WTC11 (cell line): ENCODE results near the gene MYOD1. TPM values are rescaled to one million over a fixed set of nuclear protein-coding genes. Genes with fewer than 3 reads are reported as not detected.

Source experiments
- ATAC-seq: fragments of 200-7000 bp; cut with Tn5 transposase; 2 replicates; pipeline ENCODE4 v1.10.0; 2021; ENCODE audit warnings: mild to moderate bottlenecking, moderate library complexity
- CTCF ChIA-PET: fragments of 300-600 bp; sonication (Branson Sonifier 250); formaldehyde crosslinking; loops from one replicate; lab custom pipeline; 2021; ENCODE audit warnings: antibody characterized with exemption; lab: Charles Lee
- POLR2A ChIA-PET: fragments of 350-600 bp; sonication (Branson Sonifier 250); formaldehyde crosslinking; loops from one replicate; lab custom pipeline; 2021; ENCODE audit warnings: antibody characterized with exemption; lab: Charles Lee
- DNase-seq: peaks from one replicate; pipeline ENCODE4 v3.0.0; 2021; ENCODE audit warnings: low spot score
- H3K27ac Mint-ChIP-seq: 2 replicates; pipeline ENCODE4 v1.8.0; 2021; ENCODE audit warnings: mixed read lengths
- H3K27me3 Mint-ChIP-seq: 2 replicates; pipeline ENCODE4 v1.8.0; 2021; ENCODE audit warnings: low read depth, mild to moderate bottlenecking, moderate library complexity, mixed read lengths
- H3K36me3 Mint-ChIP-seq: 2 replicates; pipeline ENCODE4 v1.8.0; 2021; ENCODE audit warnings: mixed read lengths
- H3K4me1 Mint-ChIP-seq: 2 replicates; pipeline ENCODE4 v1.8.0; 2022; ENCODE audit warnings: mixed read lengths
- H3K4me3 Mint-ChIP-seq: 2 replicates; pipeline ENCODE4 v1.8.0; 2021; ENCODE audit warnings: mild to moderate bottlenecking, moderate library complexity, mixed read lengths
- H3K9me3 Mint-ChIP-seq: 2 replicates; pipeline ENCODE4 v1.8.0; 2021; ENCODE audit warnings: mixed read lengths
- FOXJ3 ChIP-seq: sonication (generic); formaldehyde crosslinking; IDR thresholded peaks from 2 replicates; pipeline ENCODE4 v1.9.0; 2021; ENCODE audit warnings: missing genetic modification reagents, mild to moderate bottlenecking, borderline replicate concordance
- FOXP1 ChIP-seq: sonication (generic); formaldehyde crosslinking; IDR thresholded peaks from 2 replicates; pipeline ENCODE4 v1.8.0; 2022; ENCODE audit warnings: missing genetic modification reagents, mild to moderate bottlenecking, moderate library complexity, borderline replicate concordance
- GABPB1 ChIP-seq: sonication (generic); formaldehyde crosslinking; IDR thresholded peaks from 2 replicates; pipeline ENCODE4 v1.8.1; 2023; ENCODE audit warnings: mild to moderate bottlenecking, missing genetic modification reagents
- GRHL2 ChIP-seq: fragments of 250-450 bp; sonication (Bioruptor Pico); IDR thresholded peaks from 2 replicates; pipeline ENCODE4 v1.8.0; 2022; ENCODE audit warnings: mild to moderate bottlenecking, moderate library complexity; ENCODE audit not compliant: insufficient replicate concordance, severe bottlenecking
- NFATC4 ChIP-seq: fragments of 250-450 bp; sonication (Bioruptor Pico); IDR thresholded peaks from 2 replicates; pipeline ENCODE4 v1.9.0; 2021; ENCODE audit warnings: mild to moderate bottlenecking
- NFE2L1 ChIP-seq: sonication (generic); formaldehyde crosslinking; IDR thresholded peaks from 2 replicates; pipeline ENCODE4 v1.8.1; 2023; ENCODE audit warnings: missing genetic modification reagents
- OVOL2 ChIP-seq: fragments of 250-450 bp; sonication (Bioruptor Pico); IDR thresholded peaks from 2 replicates; pipeline ENCODE4 v1.9.0; 2021; ENCODE audit warnings: mild to moderate bottlenecking, borderline replicate concordance
- TEAD4 ChIP-seq: sonication (generic); formaldehyde crosslinking; IDR thresholded peaks from 2 replicates; pipeline ENCODE4 v1.8.0; 2022; ENCODE audit warnings: mild to moderate bottlenecking, missing genetic modification reagents
- ZNF219 ChIP-seq: sonication (generic); formaldehyde crosslinking; IDR thresholded peaks from 2 replicates; pipeline ENCODE4 v1.8.0; 2023; ENCODE audit warnings: missing genetic modification reagents, mild to moderate bottlenecking, borderline replicate concordance
- total RNA-seq: library from RNA; stranded (reverse); gene quantifications from 3 replicates; pipeline ENCODE4 v1.2.3, GENCODE V29; 2021
- TF ChIP-seq, protein P1 (sequence below): fragments of 250-450 bp; sonication (Bioruptor Pico); IDR thresholded peaks from 2 replicates; pipeline ENCODE4 v1.8.0; 2021; ENCODE audit warnings: mild to moderate bottlenecking
- TF ChIP-seq, protein P2 (sequence below): sonication (generic); formaldehyde crosslinking; IDR thresholded peaks from 2 replicates; pipeline ENCODE4 v1.8.1; 2023; ENCODE audit warnings: mild to moderate bottlenecking, missing genetic modification reagents, moderate library complexity
- TF ChIP-seq, protein P3 (sequence below): sonication (generic); formaldehyde crosslinking; IDR thresholded peaks from 2 replicates; pipeline ENCODE4 v1.8.1; 2023; ENCODE audit warnings: mild to moderate bottlenecking, moderate library complexity, missing genetic modification reagents
- TF ChIP-seq, protein P4 (sequence below): sonication (generic); formaldehyde crosslinking; IDR thresholded peaks from 2 replicates; pipeline ENCODE4 v1.8.0; 2022; ENCODE audit warnings: mild to moderate bottlenecking, missing genetic modification reagents
- TF ChIP-seq, protein P5 (sequence below): fragments of 200-600 bp; IDR thresholded peaks from 2 replicates; pipeline ENCODE4 v1.8.0; 2022; ENCODE audit warnings: antibody characterized with exemption

The MYOD1 gene
- total RNA-seq, 1 experiment from 2014 or later: not detected

DNA sequence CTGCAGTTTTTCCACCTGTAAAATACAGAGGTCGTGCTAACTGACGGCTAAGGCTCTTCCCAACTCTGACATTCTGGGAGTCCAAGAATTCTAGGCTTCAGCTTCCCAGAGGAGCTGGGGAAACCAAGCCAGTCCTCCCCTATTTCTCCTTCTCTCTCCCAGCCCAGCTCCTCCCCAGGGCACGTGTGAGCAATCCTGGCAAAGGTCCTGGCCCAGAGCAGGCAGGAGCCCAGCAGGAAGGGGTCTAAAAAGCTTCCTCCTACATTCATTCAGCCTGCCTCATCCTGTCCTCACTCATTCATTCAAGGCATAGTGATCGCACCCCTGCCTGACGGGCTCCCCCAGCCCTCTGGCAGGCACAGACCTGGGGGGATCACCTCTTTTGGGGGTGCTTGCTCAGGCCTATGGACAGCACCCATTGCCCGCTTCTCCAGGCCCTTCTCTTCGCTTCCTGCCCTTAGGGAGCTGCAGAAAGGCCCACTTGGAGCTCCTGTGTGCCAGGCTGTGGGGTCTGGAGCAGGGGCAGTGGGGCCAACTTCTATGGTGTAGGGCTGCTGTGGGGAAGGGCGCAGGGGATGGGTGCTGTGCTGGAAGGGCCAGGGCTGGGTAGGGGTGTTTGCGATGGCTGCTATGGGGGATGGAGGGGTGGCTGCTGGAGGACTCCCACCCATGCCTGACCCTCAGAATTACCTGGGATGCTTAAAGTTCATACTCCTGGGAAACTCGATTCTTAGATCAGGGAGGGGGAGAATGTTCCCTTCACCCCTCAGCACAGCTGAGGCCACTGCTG is 25.0 kb downstream of the MYOD1 start (continued):
- TF ChIP-seq, protein P1, sequence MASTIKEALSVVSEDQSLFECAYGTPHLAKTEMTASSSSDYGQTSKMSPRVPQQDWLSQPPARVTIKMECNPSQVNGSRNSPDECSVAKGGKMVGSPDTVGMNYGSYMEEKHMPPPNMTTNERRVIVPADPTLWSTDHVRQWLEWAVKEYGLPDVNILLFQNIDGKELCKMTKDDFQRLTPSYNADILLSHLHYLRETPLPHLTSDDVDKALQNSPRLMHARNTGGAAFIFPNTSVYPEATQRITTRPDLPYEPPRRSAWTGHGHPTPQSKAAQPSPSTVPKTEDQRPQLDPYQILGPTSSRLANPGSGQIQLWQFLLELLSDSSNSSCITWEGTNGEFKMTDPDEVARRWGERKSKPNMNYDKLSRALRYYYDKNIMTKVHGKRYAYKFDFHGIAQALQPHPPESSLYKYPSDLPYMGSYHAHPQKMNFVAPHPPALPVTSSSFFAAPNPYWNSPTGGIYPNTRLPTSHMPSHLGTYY (CRISPR knock-in tag): no peak
- TF ChIP-seq GABPB1: no peak
- TF ChIP-seq TEAD4: no peak
- no peak for TF ChIP-seq GRHL2 (CRISPR knock-in tag)
- no peak for TF ChIP-seq NFATC4 (CRISPR knock-in tag)
- TF ChIP-seq, protein P2, sequence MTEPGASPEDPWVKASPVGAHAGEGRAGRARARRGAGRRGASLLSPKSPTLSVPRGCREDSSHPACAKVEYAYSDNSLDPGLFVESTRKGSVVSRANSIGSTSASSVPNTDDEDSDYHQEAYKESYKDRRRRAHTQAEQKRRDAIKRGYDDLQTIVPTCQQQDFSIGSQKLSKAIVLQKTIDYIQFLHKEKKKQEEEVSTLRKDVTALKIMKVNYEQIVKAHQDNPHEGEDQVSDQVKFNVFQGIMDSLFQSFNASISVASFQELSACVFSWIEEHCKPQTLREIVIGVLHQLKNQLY: no peak
- no peak for TF ChIP-seq FOXJ3 (CRISPR knock-in tag)
- no peak for TF ChIP-seq FOXP1 (CRISPR knock-in tag)
- TF ChIP-seq NFE2L1 (CRISPR knock-in tag): no peak
- no peak for TF ChIP-seq OVOL2
- no peak for TF ChIP-seq ZNF219 (CRISPR knock-in tag)

DNA sequence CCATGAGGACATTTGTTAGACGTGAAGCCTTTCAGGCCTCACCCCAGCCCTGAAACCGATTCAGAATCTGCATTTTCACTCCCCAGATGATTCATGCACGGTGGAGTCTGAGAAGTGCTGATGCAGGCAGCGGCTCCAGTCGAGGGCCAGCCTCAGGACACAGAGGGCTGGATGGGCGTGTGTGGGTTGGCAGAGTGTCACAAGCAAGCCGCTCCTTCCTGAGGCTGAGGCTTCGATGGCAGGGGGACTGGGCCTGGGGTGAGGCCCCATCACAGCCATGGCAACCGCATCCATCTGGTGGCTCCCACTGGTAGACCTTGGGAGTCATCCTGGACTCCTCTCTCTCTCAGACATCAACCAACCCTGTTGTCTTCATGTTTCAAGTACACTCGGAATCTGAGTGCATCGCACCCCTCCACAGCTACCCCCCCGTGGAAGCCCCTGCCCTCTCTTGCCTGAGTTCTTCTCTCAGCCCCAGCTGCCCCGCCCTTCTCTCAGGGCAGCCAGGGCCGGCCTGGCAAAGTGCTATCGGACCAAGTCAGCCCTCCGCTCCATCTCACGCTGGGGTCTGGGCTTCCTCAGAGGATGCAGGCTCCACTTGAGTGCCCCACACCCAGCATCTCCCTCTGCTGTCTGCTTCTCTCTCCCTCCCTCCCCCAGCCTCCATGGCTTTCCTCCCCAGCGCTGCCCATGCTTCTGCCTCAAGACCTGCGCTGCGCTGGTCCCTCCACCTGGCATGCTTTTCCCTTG is 25.8 kb downstream of the MYOD1 start:
- CTCF ChIA-PET: interaction anchor here (1.4 to 4.4 kb wide), 2 partner anchors 14 to 22 kb away, joined by 10 to 28 read pairs; no protein-coding TSS in a partner anchor
- TF ChIP-seq, protein P3, sequence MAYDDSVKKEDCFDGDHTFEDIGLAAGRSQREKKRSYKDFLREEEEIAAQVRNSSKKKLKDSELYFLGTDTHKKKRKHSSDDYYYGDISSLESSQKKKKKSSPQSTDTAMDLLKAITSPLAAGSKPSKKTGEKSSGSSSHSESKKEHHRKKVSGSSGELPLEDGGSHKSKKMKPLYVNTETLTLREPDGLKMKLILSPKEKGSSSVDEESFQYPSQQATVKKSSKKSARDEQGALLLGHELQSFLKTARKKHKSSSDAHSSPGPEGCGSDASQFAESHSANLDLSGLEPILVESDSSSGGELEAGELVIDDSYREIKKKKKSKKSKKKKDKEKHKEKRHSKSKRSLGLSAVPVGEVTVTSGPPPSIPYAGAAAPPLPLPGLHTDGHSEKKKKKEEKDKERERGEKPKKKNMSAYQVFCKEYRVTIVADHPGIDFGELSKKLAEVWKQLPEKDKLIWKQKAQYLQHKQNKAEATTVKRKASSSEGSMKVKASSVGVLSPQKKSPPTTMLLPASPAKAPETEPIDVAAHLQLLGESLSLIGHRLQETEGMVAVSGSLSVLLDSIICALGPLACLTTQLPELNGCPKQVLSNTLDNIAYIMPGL (CRISPR knock-in tag): no peak
- no peaks in the 10 kb centered on the region; the same call in 1 of the 2 replicates for H3K27me3 Mint-ChIP-seq

DNA sequence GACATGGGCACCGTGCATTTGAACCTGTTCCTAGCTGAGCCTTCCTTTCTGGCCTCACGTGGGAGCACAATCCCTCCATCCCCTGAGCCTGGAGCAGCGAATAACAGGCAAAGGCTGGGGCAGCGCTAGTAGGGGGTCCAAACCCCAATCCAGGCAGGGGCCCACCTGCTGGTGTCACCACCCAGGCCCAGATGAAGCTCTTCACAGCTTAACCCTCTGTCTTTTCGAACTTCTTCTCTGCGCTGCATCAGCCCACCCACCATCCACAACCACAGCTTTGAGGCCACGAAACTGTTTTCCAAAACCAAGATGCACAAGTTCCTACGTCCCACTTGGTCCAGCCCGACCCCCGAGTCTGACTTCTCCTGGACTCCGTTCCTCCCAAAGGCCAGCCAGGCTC is 26.7 kb downstream of the MYOD1 start:
- Mint-ChIP-seq H3K27ac (no peak overlapping the region), H3K4me3 (no peak overlapping the region), H3K36me3 (no peaks in the 10 kb centered on the region), H3K4me1 (no peaks in the 10 kb centered on the region), H3K9me3 (no peaks in the 10 kb centered on the region), H3K27me3 (no peaks in the 10 kb centered on the region; the same call in none of the 2 replicates)
- ChIA-PET POLR2A (interaction anchor here (1.0 kb wide), 1 partner anchor 10 kb away, joined by 3 read pairs; no protein-coding TSS in a partner anchor), CTCF (interaction anchor here (0.6 to 4.4 kb wide), 2 partner anchors 15 to 598 kb away, joined by 3 to 28 read pairs; no protein-coding TSS in a partner anchor)
- DNase-seq: no peak
- TF ChIP-seq, protein P4, sequence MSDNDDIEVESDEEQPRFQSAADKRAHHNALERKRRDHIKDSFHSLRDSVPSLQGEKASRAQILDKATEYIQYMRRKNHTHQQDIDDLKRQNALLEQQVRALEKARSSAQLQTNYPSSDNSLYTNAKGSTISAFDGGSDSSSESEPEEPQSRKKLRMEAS (CRISPR knock-in tag): no peak
- TF ChIP-seq, protein P5, sequence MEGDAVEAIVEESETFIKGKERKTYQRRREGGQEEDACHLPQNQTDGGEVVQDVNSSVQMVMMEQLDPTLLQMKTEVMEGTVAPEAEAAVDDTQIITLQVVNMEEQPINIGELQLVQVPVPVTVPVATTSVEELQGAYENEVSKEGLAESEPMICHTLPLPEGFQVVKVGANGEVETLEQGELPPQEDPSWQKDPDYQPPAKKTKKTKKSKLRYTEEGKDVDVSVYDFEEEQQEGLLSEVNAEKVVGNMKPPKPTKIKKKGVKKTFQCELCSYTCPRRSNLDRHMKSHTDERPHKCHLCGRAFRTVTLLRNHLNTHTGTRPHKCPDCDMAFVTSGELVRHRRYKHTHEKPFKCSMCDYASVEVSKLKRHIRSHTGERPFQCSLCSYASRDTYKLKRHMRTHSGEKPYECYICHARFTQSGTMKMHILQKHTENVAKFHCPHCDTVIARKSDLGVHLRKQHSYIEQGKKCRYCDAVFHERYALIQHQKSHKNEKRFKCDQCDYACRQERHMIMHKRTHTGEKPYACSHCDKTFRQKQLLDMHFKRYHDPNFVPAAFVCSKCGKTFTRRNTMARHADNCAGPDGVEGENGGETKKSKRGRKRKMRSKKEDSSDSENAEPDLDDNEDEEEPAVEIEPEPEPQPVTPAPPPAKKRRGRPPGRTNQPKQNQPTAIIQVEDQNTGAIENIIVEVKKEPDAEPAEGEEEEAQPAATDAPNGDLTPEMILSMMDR: no peak
- ATAC-seq: no peak

More for the DNA sequence above, 25.8 kb downstream of the MYOD1 start:
- no peak for DNase-seq
- POLR2A ChIA-PET: interaction anchor here (1.0 kb wide), 1 partner anchor 9 kb away, joined by 3 read pairs; no protein-coding TSS in a partner anchor
- no peak for ATAC-seq
- H3K9me3 Mint-ChIP-seq: no peaks in the 10 kb centered on the region
- H3K27ac Mint-ChIP-seq: no peak overlapping the region
- H3K4me3 Mint-ChIP-seq: no peak overlapping the region
- no peaks in the 10 kb centered on the region for H3K36me3 Mint-ChIP-seq
- no peaks in the 10 kb centered on the region for H3K4me1 Mint-ChIP-seq
